A673 (cell line): ENCODE measurements around the gene LMO1. TPM values are rescaled to one million over a fixed set of nuclear protein-coding genes. Genes with fewer than 3 reads are reported as not detected.

Experiments
- BruUV-seq: library from RNA; stranded (reverse); fragments of 400-500 nt; replicated peaks from 2 replicates; lab custom pipeline; 2021; lab: Mats Ljungman, UMichigan
- CTCF ChIA-PET: fragments of 300-600 bp; sonication (Branson Sonifier 250); formaldehyde crosslinking; loops from one replicate; lab custom pipeline; 2022; ENCODE audit warnings: antibody characterized with exemption; lab: Charles Lee
- POLR2A ChIA-PET: fragments of 300-600 bp; sonication (Branson Sonifier 250); formaldehyde crosslinking; loops from one replicate; lab custom pipeline; 2022; ENCODE audit warnings: antibody characterized with exemption; ENCODE audit not compliant: low non-redundant PET; lab: Charles Lee
- DNase-seq: peaks from one replicate; pipeline ENCODE4 v3.0.0-alpha.2; 2015; ENCODE audit warnings: low spot score
- H3K27ac ChIP-seq: fragments of 200-600 bp; sonication (generic); 2 replicates; pipeline ENCODE4 v1.5.1; 2016; ENCODE audit warnings: mixed run types, low read depth, mild to moderate bottlenecking, mixed read lengths, antibody characterized with exemption, low read length; ENCODE audit not compliant: poor library complexity, severe bottlenecking
- H3K27me3 ChIP-seq: fragments of 200-600 bp; sonication (generic); replicated peaks from 2 replicates; pipeline ENCODE4 v1.6.1; 2017; ENCODE audit warnings: mixed run types, low read depth, mild to moderate bottlenecking, mixed read lengths, antibody characterized with exemption, low read length; ENCODE audit not compliant: insufficient read depth, poor library complexity
- H3K36me3 ChIP-seq: fragments of 200-600 bp; sonication (generic); 2 replicates; pipeline ENCODE4 v1.6.1; 2016; ENCODE audit warnings: mixed run types, mild to moderate bottlenecking, mixed read lengths, antibody characterized with exemption, low read length; ENCODE audit not compliant: insufficient read depth, poor library complexity, severe bottlenecking
- H3K4me1 ChIP-seq: fragments of 200-600 bp; sonication (generic); 2 replicates; pipeline ENCODE4 v1.6.1; 2017; ENCODE audit warnings: mixed run types, mild to moderate bottlenecking, mixed read lengths, antibody characterized with exemption, low read length; ENCODE audit not compliant: insufficient read depth, poor library complexity, severe bottlenecking
- H3K4me3 ChIP-seq: fragments of 200-600 bp; sonication (generic); 2 replicates; pipeline ENCODE4 v1.5.1; 2016; ENCODE audit warnings: low read depth, mixed run types, mild to moderate bottlenecking, mixed read lengths, low read length; ENCODE audit not compliant: poor library complexity, severe bottlenecking
- H3K9me3 ChIP-seq: fragments of 200-600 bp; sonication (generic); 2 replicates; pipeline ENCODE4 v1.6.1; 2016; ENCODE audit warnings: mixed run types, low read depth, mild to moderate bottlenecking, mixed read lengths, antibody characterized with exemption, low read length; ENCODE audit not compliant: poor library complexity, severe bottlenecking
- EZH2 ChIP-seq: fragments of 200-600 bp; sonication (generic); IDR thresholded peaks from 2 replicates; pipeline ENCODE4 v1.6.1; 2017; ENCODE audit warnings: borderline replicate concordance, low read depth, mild to moderate bottlenecking, mixed read lengths, antibody characterized with exemption, low read length; ENCODE audit not compliant: poor library complexity, severe bottlenecking
- intact Hi-C: fragments of 100-400 bp; cut with micrococcal nuclease; formaldehyde crosslinking; loops from one replicate; pipeline ENCODE4 v1.10.0; 2022; ENCODE audit not compliant: unreplicated experiment
- total RNA-seq: library from RNA; stranded (reverse); gene quantifications from 2 replicates; pipeline ENCODE4 v1.2.3, GENCODE V29; 2021
- TF ChIP-seq, protein P1 (sequence below): fragments of 300-800, 200-600 bp; sonication (generic); conservative IDR thresholded peaks from 2 replicates; pipeline ENCODE4 v1.5.1; 2017; ENCODE audit warnings: low read depth, mild to moderate bottlenecking, antibody characterized with exemption, low read length, moderate library complexity, mixed read lengths

The LMO1 gene
- total RNA-seq, 1 experiment from 2014 or later, result not detected

DNA sequence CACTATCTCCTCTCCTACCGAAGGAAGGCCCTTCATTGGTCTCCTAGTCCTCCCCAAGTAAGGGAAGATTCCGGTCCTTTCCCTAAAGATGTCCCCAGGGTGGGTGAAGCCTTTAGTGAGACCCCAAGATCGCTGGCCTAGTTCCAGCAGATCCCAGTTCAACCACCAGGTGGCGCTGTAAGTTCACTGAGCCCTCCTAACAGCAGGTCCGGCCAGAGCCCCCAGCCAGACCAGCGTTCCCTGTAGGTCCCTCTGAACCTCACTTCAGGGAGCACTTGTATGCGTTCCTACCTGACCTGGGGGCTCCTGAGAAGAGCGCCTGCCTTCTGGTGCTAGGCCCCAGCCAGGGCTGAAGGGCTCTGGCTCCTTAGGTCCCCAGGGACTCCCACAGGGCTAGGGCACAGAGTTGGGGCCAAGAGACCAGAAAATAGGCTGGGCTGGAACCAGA is 38.1 kb downstream of the LMO1 start:
- POLR2A ChIA-PET, result no interaction called here

DNA sequence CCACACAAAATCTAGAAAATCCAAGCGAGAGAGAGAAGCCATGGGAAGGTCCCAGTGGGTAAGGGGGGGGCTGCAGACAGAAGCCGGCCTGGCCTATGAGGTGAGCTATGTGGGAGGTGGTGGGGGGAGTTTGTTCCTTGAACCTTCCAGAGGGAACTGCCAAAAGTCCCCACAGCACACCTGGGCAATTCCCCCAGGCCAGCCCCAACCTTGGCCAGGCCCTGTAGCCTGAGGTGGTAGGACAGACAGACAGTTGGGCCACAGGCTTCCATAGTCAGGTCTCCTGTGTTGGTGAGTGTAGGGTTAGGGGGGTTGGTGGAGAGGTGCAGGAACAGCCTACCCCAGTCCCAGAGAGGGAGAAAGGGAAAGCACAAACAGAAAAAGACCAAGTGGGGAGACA is 39.0 kb downstream of the LMO1 start:
- H3K4me1 ChIP-seq, result no peaks in the 10 kb centered on the region
- no peaks in the 10 kb centered on the region for H3K9me3 ChIP-seq
- no peak overlapping the region for H3K27ac ChIP-seq
- ChIA-PET CTCF (no interaction called here), POLR2A (no interaction called here)
- no peak for TF ChIP-seq EZH2
- TF ChIP-seq, protein P1, sequence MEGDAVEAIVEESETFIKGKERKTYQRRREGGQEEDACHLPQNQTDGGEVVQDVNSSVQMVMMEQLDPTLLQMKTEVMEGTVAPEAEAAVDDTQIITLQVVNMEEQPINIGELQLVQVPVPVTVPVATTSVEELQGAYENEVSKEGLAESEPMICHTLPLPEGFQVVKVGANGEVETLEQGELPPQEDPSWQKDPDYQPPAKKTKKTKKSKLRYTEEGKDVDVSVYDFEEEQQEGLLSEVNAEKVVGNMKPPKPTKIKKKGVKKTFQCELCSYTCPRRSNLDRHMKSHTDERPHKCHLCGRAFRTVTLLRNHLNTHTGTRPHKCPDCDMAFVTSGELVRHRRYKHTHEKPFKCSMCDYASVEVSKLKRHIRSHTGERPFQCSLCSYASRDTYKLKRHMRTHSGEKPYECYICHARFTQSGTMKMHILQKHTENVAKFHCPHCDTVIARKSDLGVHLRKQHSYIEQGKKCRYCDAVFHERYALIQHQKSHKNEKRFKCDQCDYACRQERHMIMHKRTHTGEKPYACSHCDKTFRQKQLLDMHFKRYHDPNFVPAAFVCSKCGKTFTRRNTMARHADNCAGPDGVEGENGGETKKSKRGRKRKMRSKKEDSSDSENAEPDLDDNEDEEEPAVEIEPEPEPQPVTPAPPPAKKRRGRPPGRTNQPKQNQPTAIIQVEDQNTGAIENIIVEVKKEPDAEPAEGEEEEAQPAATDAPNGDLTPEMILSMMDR, result no peak
- H3K27me3 ChIP-seq, result peaks cover 7% of the 10 kb centered on the region
- no peak overlapping the region for H3K4me3 ChIP-seq
- DNase-seq, result no peak
- no TSS peak for BruUV-seq
- intact Hi-C loops, result loop anchor here (1.0 to 10.0 kb wide), 3 partner anchors 38 to 590 kb away; partner anchors contain the start of gene LMO1
- no peaks in the 10 kb centered on the region for H3K36me3 ChIP-seq

More for the DNA sequence above, 38.1 kb downstream of the LMO1 start:
- intact Hi-C loops, result loop anchor here (1.0 to 10.0 kb wide), 3 partner anchors 37 to 589 kb away; partner anchors contain the start of gene LMO1
- no peaks in the 10 kb centered on the region for H3K4me1 ChIP-seq
- H3K36me3 ChIP-seq, result no peaks in the 10 kb centered on the region
- DNase-seq, result peak; percentile 65
- H3K27ac ChIP-seq, result no peak overlapping the region
- H3K4me3 ChIP-seq, result no peak overlapping the region
- H3K27me3 ChIP-seq, result peaks cover 7% of the 10 kb centered on the region
- no peak for TF ChIP-seq EZH2
- TF ChIP-seq, protein P1, result peak; percentile 87
- no TSS peak for BruUV-seq
- CTCF ChIA-PET, result no interaction called here
- H3K9me3 ChIP-seq, result no peaks in the 10 kb centered on the region

DNA sequence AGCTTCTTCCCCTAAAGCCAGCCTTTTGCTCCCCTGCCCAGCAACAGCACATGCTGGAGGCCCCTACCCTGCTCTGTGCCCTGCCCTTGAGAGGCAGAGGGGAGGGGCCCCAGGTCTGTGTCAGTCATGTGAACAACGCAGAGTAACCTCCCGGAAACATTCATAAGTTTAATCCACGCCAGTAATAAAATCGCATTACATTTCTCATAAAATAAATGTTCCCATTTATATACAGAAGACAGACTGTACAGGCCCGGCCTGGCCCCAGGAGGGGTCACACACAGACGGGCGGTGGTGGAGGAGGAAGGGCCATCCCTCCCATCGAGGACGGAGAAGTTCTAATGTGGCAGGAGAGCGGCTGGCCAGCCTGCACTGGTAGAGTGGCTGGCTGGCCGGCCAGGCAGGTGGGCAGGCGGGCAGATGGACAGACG is 39.5 kb downstream of the LMO1 start:
- Histone ChIP-seq H3K9me3 (no peaks in the 10 kb centered on the region), H3K36me3 (no peaks in the 10 kb centered on the region), H3K4me3 (no peak overlapping the region), H3K27me3 (peaks cover 7% of the 10 kb centered on the region), H3K4me1 (no peaks in the 10 kb centered on the region), H3K27ac (no peak overlapping the region)
- intact Hi-C loops, result loop anchor here (2.0 to 10.0 kb wide), 2 partner anchors 39 to 591 kb away; partner anchors contain the start of gene LMO1
- no peak for TF ChIP-seq EZH2
- TF ChIP-seq, protein P1, result no peak
- BruUV-seq, result no TSS peak
- ChIA-PET POLR2A (no interaction called here), CTCF (no interaction called here)
- DNase-seq, result no peak
